Measurements from ENCODE around the gene STK11.

- no peak for TF ChIP-seq EZH2 (optimal IDR thresholded peaks at IDR 0.05; ENCODE audit: low read depth, low read length)
- no peak for TF ChIP-seq CTCF (IDR thresholded peaks at IDR 0.05; ENCODE audit: low read length)
Observed at GRCh38 chr19:1231729-1232637, 26.4 kb downstream of the STK11 start.

All from MM.1S (cell line).